Measurements from ENCODE around the gene HECW1. TPM values are rescaled to one million over a fixed set of nuclear protein-coding genes. Genes with fewer than 3 reads are reported as not detected.
A peak's percentile ranks its signal among the peaks of the same experiment; 100 is the strongest.

HECW1 gene
- total RNA-seq, 3 donors from 2014 or later, result 0.76 to 1.6 (median 1.2) TPM

- intact Hi-C loops (cut with DNase I, micrococcal nuclease), result no loop called here
- no peaks in the 10 kb centered on the region for H3K36me3 ChIP-seq (ENCODE audit: low read depth)
- ATAC-seq (no peak), DNase-seq (peak in 1 of 3 donors; percentile 2)
- H3K4me3 ChIP-seq, result no peak overlapping the region
- no peak for TF ChIP-seq CTCF (IDR thresholded peaks at IDR 0.05)
- no peaks in the 10 kb centered on the region for H3K4me1 ChIP-seq (ENCODE audit: low read depth)
- no peaks in the 10 kb centered on the region for H3K9me3 ChIP-seq
Observed at GRCh38 chr7:43363035-43363791, 250.8 kb downstream of the HECW1 start.

GRCh38 chr7:43364391-43364790 lies 251.9 kb downstream of the HECW1 start:
- no peak for DNase-seq
- H3K4me3 ChIP-seq, result no peak overlapping the region
- TF ChIP-seq CTCF (IDR thresholded peaks at IDR 0.05), result no peak
- intact Hi-C loops (cut with DNase I, micrococcal nuclease), result no loop called here
- no peaks in the 10 kb centered on the region for H3K9me3 ChIP-seq
- ATAC-seq, result no peak
- H3K4me1 ChIP-seq (ENCODE audit: low read depth), result no peaks in the 10 kb centered on the region
- H3K36me3 ChIP-seq (ENCODE audit: low read depth), result no peaks in the 10 kb centered on the region

- ATAC-seq (no peak), DNase-seq (no peak)
- Histone ChIP-seq H3K9me3 (no peaks in the 10 kb centered on the region), H3K36me3 (ENCODE audit: low read depth) (no peaks in the 10 kb centered on the region), H3K4me1 (ENCODE audit: low read depth) (no peaks in the 10 kb centered on the region), H3K4me3 (no peak overlapping the region)
- intact Hi-C loops (cut with DNase I, micrococcal nuclease), result no loop called here
- no peak for TF ChIP-seq CTCF (IDR thresholded peaks at IDR 0.05)
Observed at GRCh38 chr7:43372676-43373355, 260.4 kb downstream of the HECW1 start.

- DNase-seq, result no peak
- TF ChIP-seq CTCF (IDR thresholded peaks at IDR 0.05), result no peak
- H3K9me3 ChIP-seq, result no peaks in the 10 kb centered on the region
- H3K36me3 ChIP-seq (ENCODE audit: low read depth), result no peaks in the 10 kb centered on the region
- H3K4me1 ChIP-seq (ENCODE audit: low read depth), result no peaks in the 10 kb centered on the region
- intact Hi-C loops (cut with DNase I, micrococcal nuclease), result no loop called here
- no peak for ATAC-seq
- H3K4me3 ChIP-seq, result no peak overlapping the region
Observed at GRCh38 chr7:43377196-43377960, 264.9 kb downstream of the HECW1 start.

- no peak for ATAC-seq
- H3K4me1 ChIP-seq (ENCODE audit: low read depth), result no peaks in the 10 kb centered on the region
Observed at GRCh38 chr7:43379210-43379609, 266.8 kb downstream of the HECW1 start.

More at GRCh38 chr7:43379210-43379609, 266.8 kb downstream of the HECW1 start:
- H3K4me3 ChIP-seq, result no peak overlapping the region
- TF ChIP-seq CTCF (IDR thresholded peaks at IDR 0.05), result no peak
- intact Hi-C loops (cut with DNase I, micrococcal nuclease), result no loop called here
- H3K9me3 ChIP-seq, result no peaks in the 10 kb centered on the region
- H3K36me3 ChIP-seq (ENCODE audit: low read depth), result no peaks in the 10 kb centered on the region
- DNase-seq, result no peak
